ENCODE results near the gene CENPF.

CENPF gene

GRCh38 chr1:214617843-214618242 is 14.8 kb downstream of the CENPF start:
- no peak overlapping the region for H3K4me3 ChIP-seq (ENCODE audit: low read depth, low read length)
- no peak for DNase-seq (ENCODE audit: low read depth, low spot score)
- ChIA-PET CTCF (interaction anchor here (1.0 to 13.1 kb wide), 6 partner anchors 9 to 908 kb away, joined by 3 to 289 read pairs (median 12); no protein-coding TSS in a partner anchor), POLR2A (interaction anchor here (0.7 kb wide), 1 partner anchor 15 kb away, joined by 3 read pairs; the partner anchor contains the start of gene CENPF)
- TF ChIP-seq CTCF (IDR thresholded peaks at IDR 0.05; ENCODE audit: insufficient read depth, low read length, missing control alignments), result no peak

GRCh38 chr1:214621236-214621635 is 18.2 kb downstream of the CENPF start:
- no peak for TF ChIP-seq CTCF (IDR thresholded peaks at IDR 0.05; ENCODE audit: insufficient read depth, low read length, missing control alignments)
- ChIA-PET CTCF (interaction anchor here (0.9 to 13.1 kb wide), 6 partner anchors 9 to 290 kb away, joined by 3 to 289 read pairs (median 4); no protein-coding TSS in a partner anchor), POLR2A (no interaction called here)
- H3K4me3 ChIP-seq (ENCODE audit: low read depth, low read length), result no peak overlapping the region
- DNase-seq (ENCODE audit: low read depth, low spot score), result no peak

- POLR2A ChIA-PET, result no interaction called here
- TF ChIP-seq CTCF (IDR thresholded peaks at IDR 0.05; ENCODE audit: insufficient read depth, low read length, missing control alignments), result no peak
- no peak for DNase-seq (ENCODE audit: low read depth, low spot score)
- no peak overlapping the region for H3K4me3 ChIP-seq (ENCODE audit: low read depth, low read length)
- CTCF ChIA-PET, result interaction anchor here (1.2 to 13.1 kb wide), 4 partner anchors 12 to 363 kb away, joined by 3 to 289 read pairs (median 4); no protein-coding TSS in a partner anchor
Observed at GRCh38 chr1:214623430-214623829, 20.4 kb downstream of the CENPF start.

- POLR2A ChIA-PET, result no interaction called here
- DNase-seq (ENCODE audit: low read depth, low spot score), result no peak
- H3K4me3 ChIP-seq (ENCODE audit: low read depth, low read length), result no peak overlapping the region
- CTCF ChIA-PET, result interaction anchor here (0.9 to 1.6 kb wide), 9 partner anchors 8 to 1509 kb away, joined by 3 to 8 read pairs (median 5); no protein-coding TSS in a partner anchor
- no peak for TF ChIP-seq CTCF (IDR thresholded peaks at IDR 0.05; ENCODE audit: insufficient read depth, low read length, missing control alignments)
Observed at GRCh38 chr1:214632091-214632490, 29.1 kb downstream of the CENPF start.

GRCh38 chr1:214633686-214634085 is 30.7 kb downstream of the CENPF start:
- no peak overlapping the region for H3K4me3 ChIP-seq (ENCODE audit: low read depth, low read length)
- POLR2A ChIA-PET, result no interaction called here
- CTCF ChIA-PET, result interaction anchor here (1.0 to 1.4 kb wide), 2 partner anchors 890 to 893 kb away, joined by 5 to 7 read pairs; no protein-coding TSS in a partner anchor
- TF ChIP-seq CTCF (IDR thresholded peaks at IDR 0.05; ENCODE audit: insufficient read depth, low read length, missing control alignments), result no peak
- no peak for DNase-seq (ENCODE audit: low read depth, low spot score)

- no peak overlapping the region for H3K4me3 ChIP-seq (ENCODE audit: low read depth, low read length)
- POLR2A ChIA-PET, result no interaction called here
- CTCF ChIA-PET, result interaction anchor here (1.4 to 9.3 kb wide), 5 partner anchors 7 to 892 kb away, joined by 5 to 118 read pairs (median 72); no protein-coding TSS in a partner anchor
- DNase-seq (ENCODE audit: low read depth, low spot score), result no peak
- no peak for TF ChIP-seq CTCF (IDR thresholded peaks at IDR 0.05; ENCODE audit: insufficient read depth, low read length, missing control alignments)
Observed at GRCh38 chr1:214634267-214634666, 31.3 kb downstream of the CENPF start.
